MG63 (cell line): ENCODE results near the gene SKAP2. TPM values are rescaled to one million over a fixed set of nuclear protein-coding genes. Genes with fewer than 3 reads are reported as not detected.

Experiments used
- DNase-seq: peaks from one replicate; pipeline ENCODE4 v3.0.0-alpha.2; 2020
- H3K27me3 ChIP-seq: fragments of 250-450 bp; sonication (Bioruptor Pico); 2 replicates; pipeline ENCODE4 v1.5.1; 2020; ENCODE audit warnings: mild to moderate bottlenecking, moderate library complexity
- H3K36me3 ChIP-seq: fragments of 250-450 bp; sonication (Bioruptor Pico); 2 replicates; pipeline ENCODE4 v1.5.1; 2020; ENCODE audit warnings: mild to moderate bottlenecking, moderate library complexity
- H3K4me3 ChIP-seq: fragments of 250-450 bp; sonication (Bioruptor Pico); 2 replicates; pipeline ENCODE4 v1.5.1; 2020; ENCODE audit warnings: mild to moderate bottlenecking, moderate library complexity
- H3K9me3 ChIP-seq: fragments of 250-450 bp; sonication (Bioruptor Pico); 2 replicates; pipeline ENCODE4 v1.5.1; 2020; ENCODE audit warnings: mild to moderate bottlenecking, moderate library complexity
- total RNA-seq: library from RNA; depleted of rRNA; stranded (reverse); fragments of >200 nt; shearing (Covaris generic); gene quantifications from 2 replicates; pipeline ENCODE4 v1.2.3, GENCODE V29; 2014; ENCODE audit warnings: low replicate concordance

The SKAP2 gene
- total RNA-seq, 1 experiment from 2014 or later: 12.2 TPM

DNA sequence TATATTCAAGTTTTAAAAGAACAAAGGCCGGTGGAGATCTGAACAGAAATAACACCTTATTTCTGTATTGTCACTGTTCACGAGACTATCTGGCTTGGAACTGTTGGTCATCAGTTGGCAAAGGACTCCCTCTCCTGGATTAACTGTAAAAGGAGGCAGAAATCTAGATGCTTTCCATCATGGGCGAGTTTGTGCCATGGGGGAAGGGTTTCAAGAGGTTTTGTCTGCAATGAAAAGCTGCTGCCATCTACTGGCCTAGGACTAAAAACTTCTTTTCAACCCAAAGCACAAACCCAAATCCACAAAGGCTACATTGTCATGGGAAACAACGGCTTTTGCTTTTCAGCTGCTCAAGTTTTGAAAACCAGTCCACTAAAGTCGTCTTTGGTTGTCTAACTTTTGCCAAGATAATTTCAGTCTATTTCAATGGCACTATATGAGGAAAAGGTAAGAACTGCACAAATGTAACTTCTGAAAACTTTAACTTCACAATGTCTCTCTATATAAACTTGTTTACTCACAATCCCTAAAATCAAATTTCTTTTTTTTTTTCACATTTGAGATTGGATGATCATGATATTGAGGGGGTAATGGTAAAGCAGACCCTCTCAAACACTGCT, 196.8 kb downstream of the SKAP2 start:
- peak; percentile 75 for DNase-seq

DNA sequence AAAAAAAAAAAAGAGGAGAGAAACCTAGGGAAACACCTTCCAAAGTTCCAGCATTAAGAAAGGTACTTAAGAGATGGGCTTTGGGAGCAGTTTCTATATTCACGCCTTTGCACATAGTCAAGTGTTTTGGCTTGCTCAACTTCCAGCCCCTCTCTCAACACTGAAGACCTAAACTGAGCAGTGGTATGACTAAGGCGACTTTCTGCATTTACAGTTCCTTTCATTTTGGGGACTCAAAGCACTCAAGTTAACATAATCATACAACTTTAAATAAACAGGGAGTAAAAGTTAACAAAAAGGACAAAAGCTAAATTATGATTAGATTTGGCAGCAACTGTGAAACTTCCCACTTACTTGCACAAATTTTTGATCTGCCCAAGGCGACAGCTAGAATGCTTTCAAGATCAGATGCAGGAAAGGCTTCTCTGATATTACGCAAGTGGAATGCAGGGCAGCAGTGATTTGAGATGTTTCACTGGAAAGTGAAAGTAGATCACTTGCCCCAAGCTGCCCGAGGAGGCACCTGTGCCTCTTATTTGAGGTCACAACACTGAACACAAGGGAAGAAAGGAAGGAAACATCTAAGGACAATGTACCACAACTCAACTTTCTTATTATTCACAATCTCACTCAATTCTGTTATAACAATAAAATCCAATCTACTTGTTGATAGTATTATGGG, 199.5 kb downstream of the SKAP2 start:
- H3K36me3 ChIP-seq: no peaks in the 10 kb centered on the region
- no peak for DNase-seq
- no peaks in the 10 kb centered on the region; the same call in 1 of the 2 replicates for H3K27me3 ChIP-seq
- H3K4me3 ChIP-seq: no peak overlapping the region
- H3K9me3 ChIP-seq: no peaks in the 10 kb centered on the region

More for the DNA sequence above, 196.8 kb downstream of the SKAP2 start:
- no peak overlapping the region for H3K4me3 ChIP-seq
- H3K9me3 ChIP-seq: no peaks in the 10 kb centered on the region
- H3K27me3 ChIP-seq: no peaks in the 10 kb centered on the region
- no peaks in the 10 kb centered on the region for H3K36me3 ChIP-seq

DNA sequence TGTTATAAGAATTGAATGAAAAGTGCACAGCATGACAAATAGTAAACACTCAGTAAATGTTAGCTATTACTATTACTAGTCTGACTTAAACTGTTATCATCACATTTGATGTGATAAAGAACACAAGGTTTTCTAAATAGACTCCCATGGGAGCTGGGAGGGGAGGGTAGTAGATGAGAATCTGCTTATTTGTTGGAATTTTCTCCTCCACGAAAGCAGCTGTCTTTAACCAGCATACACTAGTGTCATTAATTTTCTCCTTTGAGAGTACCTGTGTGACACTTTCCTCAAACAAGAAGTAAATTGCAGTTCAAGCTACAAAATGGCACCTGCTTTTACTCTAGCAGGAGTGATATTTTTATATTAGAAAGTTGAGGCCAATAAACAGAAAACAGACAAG, 200.1 kb downstream of the SKAP2 start:
- H3K9me3 ChIP-seq: no peaks in the 10 kb centered on the region
- H3K27me3 ChIP-seq: peaks cover 2% of the 10 kb centered on the region
- no peak for DNase-seq
- no peaks in the 10 kb centered on the region for H3K36me3 ChIP-seq
- no peak overlapping the region for H3K4me3 ChIP-seq

DNA sequence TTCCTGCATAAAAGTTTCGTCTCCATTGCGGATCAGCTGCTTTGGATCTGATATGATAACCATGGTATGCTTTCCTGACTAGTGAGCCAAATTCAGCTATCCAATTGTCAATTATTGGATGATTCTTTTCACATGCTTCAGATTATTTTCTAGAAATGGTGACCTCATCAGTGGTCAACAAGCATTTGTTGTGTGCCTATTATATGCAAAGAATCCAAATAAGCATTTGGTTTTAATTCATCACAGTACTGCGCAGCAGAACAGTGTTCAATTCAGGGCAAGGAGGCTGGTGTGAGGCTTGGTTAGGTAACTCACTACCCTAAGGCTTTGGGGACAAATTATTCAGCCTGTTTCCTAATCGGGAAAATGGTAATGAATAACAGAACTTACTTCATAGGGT, 200.5 kb downstream of the SKAP2 start:
- no peak overlapping the region for H3K4me3 ChIP-seq
- H3K36me3 ChIP-seq: no peaks in the 10 kb centered on the region
- H3K9me3 ChIP-seq: no peaks in the 10 kb centered on the region
- DNase-seq: no peak
- H3K27me3 ChIP-seq: peaks cover 4% of the 10 kb centered on the region

DNA sequence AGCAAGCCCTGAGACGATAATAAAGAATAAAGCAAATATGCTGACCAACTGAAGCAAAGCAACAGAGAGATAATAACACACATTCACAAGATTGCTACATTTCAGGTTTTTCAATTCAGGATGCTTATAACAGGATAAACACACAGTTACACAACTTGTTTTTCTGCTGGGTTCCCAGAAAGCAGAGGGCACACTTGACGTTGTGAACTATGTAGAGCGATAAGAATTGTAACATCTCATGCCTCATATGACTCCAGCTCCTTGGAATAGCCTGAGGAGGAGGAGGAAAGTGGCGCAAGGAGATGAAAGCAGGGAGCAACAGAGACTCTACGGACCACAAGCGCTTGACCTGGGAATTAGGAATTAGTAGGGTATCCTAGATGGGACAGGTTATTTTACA, 201.7 kb downstream of the SKAP2 start:
- H3K9me3 ChIP-seq: no peaks in the 10 kb centered on the region
- no peak for DNase-seq
- peaks cover 4% of the 10 kb centered on the region for H3K27me3 ChIP-seq
- H3K36me3 ChIP-seq: no peaks in the 10 kb centered on the region
- H3K4me3 ChIP-seq: no peak overlapping the region

DNA sequence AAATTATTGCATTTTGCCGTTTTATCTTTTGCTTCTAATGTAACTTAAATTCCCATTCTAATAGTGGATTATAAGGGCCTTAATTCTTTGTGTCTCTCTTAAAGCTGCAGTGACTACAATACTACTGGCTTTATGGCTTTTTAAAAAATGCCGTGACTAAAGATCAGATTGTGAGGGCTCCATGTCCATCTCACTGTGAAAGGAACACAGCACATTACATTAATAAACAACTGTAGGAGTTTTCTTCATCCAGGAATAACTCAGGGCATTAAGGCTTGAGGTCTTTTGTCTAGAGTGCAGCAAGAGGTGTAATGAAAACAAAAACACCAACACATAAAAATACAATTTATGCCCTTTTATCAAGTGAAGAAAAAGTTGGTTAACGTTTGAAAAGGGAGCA, 205.3 kb downstream of the SKAP2 start:
- Histone ChIP-seq H3K4me3 (no peak overlapping the region), H3K9me3 (no peaks in the 10 kb centered on the region), H3K36me3 (no peaks in the 10 kb centered on the region), H3K27me3 (peaks cover 4% of the 10 kb centered on the region)
- no peak for DNase-seq

DNA sequence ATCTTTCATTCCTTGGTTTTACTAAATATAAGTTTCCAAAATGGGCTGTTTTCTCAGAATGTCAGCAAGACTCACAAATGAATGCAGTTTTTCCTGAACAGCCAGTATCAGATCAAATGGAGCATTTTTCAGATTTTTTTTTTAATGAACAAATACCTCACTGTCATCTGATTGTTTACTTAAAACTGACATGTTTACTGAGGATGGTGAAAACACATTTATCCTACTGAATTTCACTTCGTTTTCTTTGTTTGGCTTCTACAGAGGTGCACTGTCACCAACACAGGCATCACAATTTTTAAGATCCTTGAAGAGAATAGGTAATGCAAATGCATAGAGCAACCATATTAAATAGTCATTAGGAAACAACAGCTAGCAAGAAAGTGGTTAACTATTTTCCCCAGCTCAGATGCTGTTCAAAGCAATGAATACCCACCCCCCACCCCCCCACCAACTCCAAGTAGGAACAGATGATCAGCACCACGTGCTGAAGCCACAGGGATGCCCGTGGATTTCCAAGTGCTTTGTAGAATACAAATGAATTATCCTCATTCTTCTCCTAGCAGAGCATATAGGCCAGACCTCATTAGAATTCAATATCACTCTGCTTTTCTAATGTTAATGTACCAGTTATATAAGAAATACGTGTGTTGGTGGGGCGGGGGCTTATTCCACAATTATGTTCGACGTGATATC, 205.9 kb downstream of the SKAP2 start:
- H3K4me3 ChIP-seq: no peak overlapping the region
- no peak for DNase-seq
- H3K36me3 ChIP-seq: no peaks in the 10 kb centered on the region
- H3K27me3 ChIP-seq: peaks cover 4% of the 10 kb centered on the region
- no peaks in the 10 kb centered on the region for H3K9me3 ChIP-seq

DNA sequence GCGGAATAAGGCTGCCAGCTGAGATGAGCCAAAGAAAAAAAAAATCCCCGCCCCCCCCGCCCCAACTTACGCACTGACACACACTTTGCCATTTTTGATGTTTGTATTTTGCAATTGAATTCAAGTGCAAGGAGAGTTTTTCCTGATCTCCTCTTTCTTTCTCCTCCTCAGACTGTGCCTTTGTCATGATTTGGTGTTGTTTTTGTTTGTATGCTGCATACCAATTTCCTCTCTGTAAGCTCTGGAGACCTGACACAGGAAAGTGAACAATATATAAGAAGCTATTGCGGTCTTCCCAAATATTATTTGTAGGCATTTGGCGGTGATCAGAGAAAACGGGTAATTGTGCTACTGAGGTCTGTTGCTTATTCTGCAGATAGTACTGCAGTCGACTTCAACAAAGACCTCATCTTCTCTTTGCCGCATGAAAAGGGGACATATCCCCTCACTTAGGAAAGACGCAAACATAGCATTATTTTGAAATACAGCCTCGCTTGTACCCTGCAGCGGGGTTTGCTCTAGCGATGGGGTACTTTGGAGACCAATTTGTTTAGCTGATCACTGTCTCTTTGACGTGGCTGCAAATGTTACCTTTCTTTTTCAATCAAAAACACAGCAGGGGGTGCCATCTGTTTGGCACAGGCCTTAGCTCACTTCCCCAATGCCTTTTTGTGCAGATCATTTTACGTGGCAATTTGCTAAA, 206.6 kb downstream of the SKAP2 start:
- H3K4me3 ChIP-seq: no peak overlapping the region
- DNase-seq: no peak
- peaks cover 4% of the 10 kb centered on the region for H3K27me3 ChIP-seq
- no peaks in the 10 kb centered on the region for H3K9me3 ChIP-seq
- H3K36me3 ChIP-seq: no peaks in the 10 kb centered on the region

DNA sequence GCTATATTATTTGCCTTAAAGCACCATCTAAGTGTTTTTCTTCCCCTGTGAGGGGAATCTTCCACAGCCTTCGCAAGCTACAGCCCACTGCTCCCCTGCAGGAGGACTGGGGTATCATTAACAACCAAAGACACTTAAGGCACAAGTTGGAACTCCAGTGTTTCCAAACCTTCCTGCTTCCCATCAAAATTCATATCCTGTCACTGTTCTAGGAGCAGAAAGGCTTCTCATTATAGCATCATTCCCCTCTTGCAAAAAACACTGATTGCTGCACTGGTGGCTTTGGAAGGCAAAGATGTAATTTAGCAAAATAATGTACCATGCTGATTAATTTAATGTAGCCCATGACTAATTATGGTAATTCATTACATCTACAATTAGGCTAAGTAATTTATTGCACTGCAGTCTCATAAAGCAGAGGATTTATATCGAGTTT, 207.2 kb downstream of the SKAP2 start:
- Histone ChIP-seq H3K9me3 (no peaks in the 10 kb centered on the region), H3K36me3 (no peaks in the 10 kb centered on the region), H3K4me3 (no peak overlapping the region), H3K27me3 (peaks cover 4% of the 10 kb centered on the region)
- no peak for DNase-seq

DNA sequence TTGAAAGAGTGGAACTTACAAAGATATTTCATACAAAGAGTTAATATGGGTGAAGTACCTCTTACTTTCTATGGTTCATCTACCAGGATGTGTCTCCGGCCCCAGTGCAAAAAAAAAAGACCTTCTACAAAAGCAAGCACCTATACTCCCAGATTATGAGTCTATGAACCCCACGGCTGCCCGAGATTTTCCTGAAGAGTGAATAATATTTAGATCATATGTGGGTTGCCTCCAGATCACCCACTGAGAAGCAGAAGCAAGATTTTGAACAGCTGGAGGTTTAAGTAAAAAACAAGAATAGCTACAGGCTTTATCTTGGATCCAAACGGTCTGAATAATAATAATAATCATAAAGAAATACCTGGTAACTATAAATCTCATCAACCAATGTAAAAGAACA, 207.7 kb downstream of the SKAP2 start:
- Histone ChIP-seq H3K9me3 (no peaks in the 10 kb centered on the region), H3K27me3 (peaks cover 4% of the 10 kb centered on the region), H3K36me3 (no peaks in the 10 kb centered on the region), H3K4me3 (no peak overlapping the region)
- no peak for DNase-seq

DNA sequence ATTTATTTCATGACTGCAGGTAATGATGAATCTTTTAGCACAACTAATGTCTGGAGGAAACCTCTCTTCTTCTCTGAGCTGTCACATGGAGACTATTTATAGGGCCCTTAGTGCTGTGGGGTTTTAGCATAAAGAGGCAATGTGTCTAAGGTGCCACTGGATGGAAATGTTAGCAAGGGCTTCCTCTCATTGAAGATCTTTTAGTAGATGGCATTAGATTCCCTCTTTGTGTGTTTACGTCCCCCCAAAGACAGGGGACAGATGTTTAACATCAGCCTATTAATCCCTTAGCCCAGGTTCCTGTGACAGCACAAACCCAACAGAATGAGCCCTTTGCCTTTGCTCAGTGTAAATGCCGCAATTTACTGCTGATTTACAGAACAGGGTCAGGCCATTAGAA, 208.6 kb downstream of the SKAP2 start:
- Histone ChIP-seq H3K4me3 (no peak overlapping the region), H3K9me3 (no peaks in the 10 kb centered on the region)
- DNase-seq: no peak

DNA sequence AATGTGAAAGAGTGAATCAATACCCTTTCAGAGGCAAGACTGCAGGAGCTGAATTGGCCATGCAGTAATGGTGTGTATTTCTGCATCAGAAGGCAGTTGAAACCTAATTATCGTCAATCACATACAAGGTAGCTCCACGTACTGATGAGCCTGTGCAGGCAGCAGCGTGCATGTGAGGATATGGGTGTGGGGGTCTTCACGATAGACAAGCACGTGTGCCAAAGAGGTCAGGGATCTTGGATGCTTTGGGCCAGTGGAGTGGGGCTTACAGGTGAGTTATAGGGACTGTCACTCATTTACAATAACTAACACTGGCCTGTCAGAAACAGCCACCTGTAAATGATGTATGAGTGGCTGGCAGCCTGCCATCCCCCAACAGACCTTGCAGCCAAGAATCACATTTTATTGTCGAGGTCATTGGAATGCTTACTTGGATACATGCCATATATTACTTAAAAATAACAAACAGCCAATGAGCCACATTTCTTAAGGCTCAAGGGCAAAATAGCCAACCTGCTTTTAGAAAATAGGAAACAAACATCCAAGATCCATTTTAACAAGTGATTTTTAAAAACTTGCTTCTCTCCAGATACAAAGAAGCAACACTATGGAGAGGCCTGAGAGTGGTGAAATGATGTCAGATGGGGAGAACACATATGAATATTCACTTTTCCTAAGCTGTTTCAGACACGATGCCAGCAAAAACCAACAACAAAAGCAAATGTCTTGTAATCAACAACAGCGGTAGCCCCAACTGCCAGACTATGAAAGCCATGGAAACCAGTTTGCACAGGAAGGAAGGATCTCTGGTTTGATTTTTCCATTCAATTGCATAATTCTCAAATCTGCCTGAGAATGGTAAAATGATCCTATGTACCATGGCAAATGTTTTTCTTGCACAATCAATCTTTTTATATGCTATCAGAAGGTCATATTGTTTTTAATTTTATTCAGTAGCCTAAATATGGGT, 210.7 kb downstream of the SKAP2 start:
- Histone ChIP-seq H3K27me3 (no peaks in the 10 kb centered on the region), H3K4me3 (no peak overlapping the region), H3K36me3 (no peaks in the 10 kb centered on the region), H3K9me3 (no peaks in the 10 kb centered on the region)
- no peak for DNase-seq

More for the DNA sequence above, 208.6 kb downstream of the SKAP2 start:
- Histone ChIP-seq H3K27me3 (peaks cover 4% of the 10 kb centered on the region; the same call in 1 of the 2 replicates), H3K36me3 (no peaks in the 10 kb centered on the region)

DNA sequence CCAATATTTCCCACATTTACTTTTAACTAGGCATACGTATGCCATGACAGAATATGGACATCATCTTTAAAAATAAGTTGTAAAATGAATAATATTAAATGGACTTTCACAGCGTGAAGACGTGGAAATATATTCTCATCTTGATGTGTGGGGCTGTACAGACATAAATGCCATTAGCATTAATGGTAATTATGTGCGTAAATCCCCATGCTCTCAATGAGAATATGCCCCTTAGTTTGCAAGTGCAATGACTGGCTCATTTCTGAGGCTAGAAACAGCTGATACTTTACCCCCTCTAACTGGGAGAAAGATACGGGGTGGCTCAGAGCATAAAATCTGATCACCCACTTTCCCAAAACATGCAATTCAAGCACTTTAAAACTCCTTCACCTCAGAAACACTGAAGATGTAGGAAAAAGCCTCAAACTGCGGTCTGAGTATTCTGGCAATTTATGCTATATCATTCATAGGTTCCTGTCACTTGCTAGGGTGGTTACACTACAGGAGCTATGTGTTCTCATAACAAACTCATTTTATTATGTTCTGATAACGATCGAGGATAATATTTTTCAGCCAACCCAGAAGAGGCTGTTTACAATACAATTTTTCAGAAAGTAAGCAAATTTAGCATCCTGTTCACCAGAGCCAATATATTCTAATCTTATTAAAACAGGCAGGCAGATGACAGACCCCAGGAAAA, 211.8 kb downstream of the SKAP2 start:
- H3K27me3 ChIP-seq: no peaks in the 10 kb centered on the region
- H3K36me3 ChIP-seq: no peaks in the 10 kb centered on the region
- no peak for DNase-seq
- no peaks in the 10 kb centered on the region for H3K9me3 ChIP-seq
- H3K4me3 ChIP-seq: no peak overlapping the region

DNA sequence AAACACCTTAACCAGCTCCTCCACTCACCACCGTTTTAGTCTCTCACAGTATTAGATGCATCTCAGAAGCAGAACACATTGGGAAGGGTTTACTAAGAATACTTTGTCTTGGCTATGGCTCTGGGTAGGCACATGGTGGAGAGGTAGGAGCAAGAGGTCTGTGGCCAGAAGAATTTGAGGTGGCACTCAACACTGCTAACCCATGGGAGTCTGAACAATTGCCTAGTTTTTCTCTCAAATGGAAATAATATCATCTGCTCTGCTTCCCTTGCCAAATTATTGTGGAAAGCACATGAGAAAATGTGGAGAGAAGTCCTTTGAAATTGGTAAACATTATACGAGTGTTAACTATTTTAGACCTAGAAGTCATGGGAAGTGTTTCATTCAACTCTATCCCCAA, 214.3 kb downstream of the SKAP2 start:
- Histone ChIP-seq H3K9me3 (no peaks in the 10 kb centered on the region), H3K36me3 (no peaks in the 10 kb centered on the region), H3K4me3 (no peak overlapping the region), H3K27me3 (no peaks in the 10 kb centered on the region)
- DNase-seq: no peak

DNA sequence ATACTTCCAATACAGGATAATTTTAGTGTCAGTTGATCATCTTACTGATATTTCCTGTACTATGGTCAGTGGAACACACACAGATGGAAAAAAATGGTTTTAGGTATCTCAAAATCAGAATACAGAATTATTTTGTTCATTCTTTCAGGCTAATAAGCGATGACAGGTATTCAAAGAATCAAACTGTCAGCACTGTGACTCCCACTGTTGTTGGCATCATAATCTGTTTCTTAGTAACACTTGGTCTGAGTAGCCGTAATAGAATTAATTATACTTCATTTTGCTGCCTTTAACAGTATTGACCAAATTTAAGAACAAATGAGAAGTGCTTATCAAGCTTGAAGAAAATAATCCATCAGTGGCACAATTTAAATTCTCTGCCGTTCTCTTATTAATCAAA, 215.0 kb downstream of the SKAP2 start:
- Histone ChIP-seq H3K9me3 (no peaks in the 10 kb centered on the region), H3K36me3 (no peaks in the 10 kb centered on the region), H3K27me3 (no peaks in the 10 kb centered on the region), H3K4me3 (no peak overlapping the region)
- DNase-seq: no peak

DNA sequence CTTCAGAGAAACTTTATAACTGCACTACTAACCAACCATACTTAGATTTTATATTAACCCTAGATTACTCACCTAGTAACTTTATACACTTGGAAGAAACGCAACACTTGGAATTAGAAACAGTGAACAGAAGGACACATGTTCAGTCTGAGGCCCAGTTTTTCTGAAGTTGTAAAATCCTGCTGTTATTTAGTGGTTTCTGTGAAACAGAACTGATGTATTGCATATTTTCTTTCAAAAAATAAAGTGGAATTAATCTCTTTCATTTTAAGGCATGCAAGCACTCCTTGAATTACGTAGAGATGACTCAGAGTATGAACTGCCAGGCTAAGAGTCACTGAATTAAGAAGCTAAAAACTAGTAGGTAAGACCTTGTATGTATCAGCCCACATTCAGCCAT, 215.8 kb downstream of the SKAP2 start:
- Histone ChIP-seq H3K36me3 (no peaks in the 10 kb centered on the region), H3K9me3 (no peaks in the 10 kb centered on the region), H3K4me3 (no peak overlapping the region), H3K27me3 (no peaks in the 10 kb centered on the region)
- no peak for DNase-seq
